Stimulated activated naive CD8-positive, alpha-beta T cell treated with anti-CD3 and anti-CD28 coated beads, Interleukin-15, Interleukin-2, amounts not matched to agents 100 U/mL and 50 U/mL, for 24 hours (primary cell): ENCODE measurements around the gene MTMR11.

Experiments used
- ATAC-seq: fragments of 150-1000 bp; cut with Tn5 transposase; one replicate; pipeline ENCODE4 v1.10.0; 2021
- DNase-seq: peaks from one replicate; pipeline ENCODE4 v3.0.0; 2021

MTMR11 gene

DNA sequence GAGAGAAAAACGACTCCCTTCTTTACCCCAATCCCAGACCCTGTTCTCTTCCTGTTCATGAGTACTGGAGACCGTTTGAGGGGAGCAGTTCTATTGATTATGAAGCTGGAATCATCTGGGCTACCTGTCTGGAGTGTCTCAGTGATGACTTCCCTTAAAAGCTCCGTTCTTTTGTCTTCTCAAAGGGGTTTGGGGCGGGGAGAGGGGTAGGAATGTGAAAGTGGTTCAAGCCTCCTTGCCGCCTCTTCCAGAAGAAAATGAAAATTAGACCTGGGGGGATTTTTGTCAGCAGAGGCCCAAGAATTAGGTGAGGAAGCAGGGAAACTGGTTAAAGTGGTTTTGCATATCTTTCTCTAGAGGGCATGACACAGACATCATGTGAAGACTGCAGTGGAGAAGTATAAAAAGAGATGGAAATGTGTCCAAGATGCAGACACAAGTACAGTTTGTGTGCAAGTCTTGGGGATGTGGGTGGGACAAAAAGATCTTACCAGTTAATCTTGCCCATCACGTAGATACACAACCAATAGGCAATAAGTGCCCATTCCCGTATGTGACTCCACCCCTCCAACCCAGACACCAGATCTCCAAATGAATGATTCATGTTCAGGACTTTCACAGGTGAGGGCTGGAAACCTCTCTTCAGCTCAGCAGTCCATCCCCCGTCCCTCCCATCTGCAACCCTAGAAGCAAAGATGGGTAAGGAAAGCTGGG, 470 bp upstream of the MTMR11 start:
- DNase-seq (no peak), ATAC-seq (no peak)

DNA sequence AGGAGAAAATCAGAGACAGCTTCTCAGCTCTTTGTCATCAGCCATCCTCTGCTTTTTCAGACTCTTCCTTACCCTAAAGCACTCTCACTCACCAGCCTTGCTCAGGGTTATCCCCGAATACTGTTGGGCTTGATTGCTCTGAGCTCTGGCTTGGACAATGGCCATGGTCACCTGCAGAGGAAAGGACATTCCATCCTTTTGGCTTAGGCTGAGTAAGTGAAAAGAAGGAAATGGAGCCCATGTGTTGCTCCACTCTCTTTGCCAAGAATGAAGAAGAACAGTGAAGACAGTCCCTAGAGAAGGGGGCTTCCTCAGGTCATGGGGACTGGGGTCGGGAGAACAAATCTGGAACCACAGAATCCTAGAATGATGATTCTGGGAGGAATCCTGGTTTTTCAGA, 2.3 kb downstream of the MTMR11 start:
- ATAC-seq (no peak), DNase-seq (no peak)

DNA sequence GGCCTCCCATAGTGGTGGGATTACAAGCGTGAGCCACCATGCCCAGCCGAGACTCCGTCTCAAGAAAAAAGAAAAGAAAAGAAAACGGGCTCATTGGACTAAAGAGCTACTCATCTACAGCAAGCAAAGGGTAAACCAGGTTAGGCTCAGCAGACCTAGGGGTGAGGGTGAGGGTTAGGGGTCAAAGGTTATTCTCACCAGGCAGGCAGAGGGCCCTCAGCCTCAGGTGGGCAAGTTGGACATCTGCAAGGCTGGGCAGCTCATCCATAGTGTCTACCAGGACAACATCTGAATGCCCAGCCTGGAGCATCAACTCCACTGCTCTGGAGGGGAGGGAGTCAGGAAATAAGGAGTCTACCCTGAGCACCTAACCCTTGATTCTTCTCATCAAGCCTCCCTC, 3.5 kb downstream of the MTMR11 start:
- no peak for ATAC-seq
- DNase-seq = no peak

DNA sequence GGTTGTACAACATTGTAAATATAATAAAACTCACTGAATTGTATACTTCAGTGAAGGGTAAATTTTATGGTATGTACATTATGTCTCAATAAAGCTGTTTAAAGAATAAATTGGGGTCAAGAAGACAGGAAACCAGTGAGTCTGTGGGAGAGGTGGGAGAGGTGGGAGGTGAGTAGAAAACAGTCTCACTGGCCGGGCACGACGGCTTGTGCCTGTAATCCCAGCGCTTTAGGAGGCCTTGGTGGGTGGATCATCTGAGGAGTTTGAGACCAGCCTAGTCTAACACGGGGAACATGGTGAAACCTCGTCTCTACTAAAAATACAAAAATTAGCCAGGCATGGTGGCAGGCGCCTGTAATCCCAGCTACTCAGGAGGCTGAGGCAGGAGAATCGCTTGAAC, 4.2 kb downstream of the MTMR11 start:
- ATAC-seq = no peak
- DNase-seq = no peak

DNA sequence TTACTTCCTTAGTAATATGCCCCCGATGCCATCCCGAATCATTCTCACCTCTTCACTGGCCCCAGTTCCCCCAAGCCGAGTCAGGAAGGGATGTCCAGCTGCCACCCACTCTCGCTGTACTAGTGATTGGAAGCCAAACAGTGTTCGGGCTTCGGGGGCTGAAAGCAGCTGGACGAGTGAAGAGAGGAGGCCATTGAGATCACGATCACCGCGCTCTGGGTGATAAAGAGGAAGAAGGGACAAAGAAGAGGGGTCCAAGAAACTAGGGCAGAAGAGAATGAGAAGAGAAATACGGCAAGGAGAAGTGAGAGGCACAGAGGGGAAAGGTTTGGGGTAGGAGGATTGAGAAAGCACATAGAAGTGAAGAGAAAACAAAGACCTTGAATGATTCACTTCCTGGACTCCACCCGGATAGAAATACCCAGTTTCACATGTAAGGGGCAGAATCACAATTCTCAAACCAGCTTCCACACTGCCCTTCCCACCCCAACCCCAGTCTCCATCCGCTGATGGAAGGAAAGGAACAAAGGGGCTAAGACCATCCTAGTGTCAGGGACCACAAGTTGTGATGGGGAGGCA, 5.4 kb downstream of the MTMR11 start:
- ATAC-seq (no peak), DNase-seq (no peak)

DNA sequence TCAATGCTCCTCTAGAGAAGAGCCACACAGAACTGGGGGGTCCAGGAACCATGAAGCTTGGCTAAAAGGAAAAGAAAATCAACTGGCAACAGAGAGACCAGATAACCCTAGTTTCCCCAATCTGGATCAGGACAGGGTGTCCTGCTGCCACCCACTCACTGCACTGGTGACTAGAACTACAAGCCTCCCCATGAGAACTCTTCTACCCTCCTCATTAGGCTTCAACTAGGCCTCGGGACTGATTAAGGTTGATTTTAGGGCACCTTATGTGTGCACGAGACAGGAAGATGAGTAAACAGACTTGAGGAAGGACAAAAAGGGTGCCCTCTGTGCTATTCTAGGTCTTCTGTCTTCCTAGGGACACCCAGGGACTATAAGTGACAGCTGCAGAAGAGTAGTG, 6.8 kb downstream of the MTMR11 start:
- DNase-seq (no peak), ATAC-seq (no peak)

DNA sequence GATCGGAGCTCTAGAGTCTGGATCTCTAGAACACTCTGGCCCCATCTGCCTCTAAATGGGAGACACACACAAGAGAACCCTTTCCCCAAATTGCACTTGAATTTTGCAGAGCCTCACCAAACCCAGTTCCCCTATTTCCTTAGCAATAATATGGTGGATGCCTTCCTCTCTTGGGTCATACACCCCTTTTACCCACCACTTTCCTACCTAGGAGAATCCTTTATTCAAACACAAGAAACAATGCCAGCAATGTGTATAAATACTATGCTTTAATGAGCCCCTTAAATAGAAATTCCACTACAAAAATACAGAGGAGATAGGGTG, 8.3 kb downstream of the MTMR11 start:
- no peak for DNase-seq
- no peak for ATAC-seq

DNA sequence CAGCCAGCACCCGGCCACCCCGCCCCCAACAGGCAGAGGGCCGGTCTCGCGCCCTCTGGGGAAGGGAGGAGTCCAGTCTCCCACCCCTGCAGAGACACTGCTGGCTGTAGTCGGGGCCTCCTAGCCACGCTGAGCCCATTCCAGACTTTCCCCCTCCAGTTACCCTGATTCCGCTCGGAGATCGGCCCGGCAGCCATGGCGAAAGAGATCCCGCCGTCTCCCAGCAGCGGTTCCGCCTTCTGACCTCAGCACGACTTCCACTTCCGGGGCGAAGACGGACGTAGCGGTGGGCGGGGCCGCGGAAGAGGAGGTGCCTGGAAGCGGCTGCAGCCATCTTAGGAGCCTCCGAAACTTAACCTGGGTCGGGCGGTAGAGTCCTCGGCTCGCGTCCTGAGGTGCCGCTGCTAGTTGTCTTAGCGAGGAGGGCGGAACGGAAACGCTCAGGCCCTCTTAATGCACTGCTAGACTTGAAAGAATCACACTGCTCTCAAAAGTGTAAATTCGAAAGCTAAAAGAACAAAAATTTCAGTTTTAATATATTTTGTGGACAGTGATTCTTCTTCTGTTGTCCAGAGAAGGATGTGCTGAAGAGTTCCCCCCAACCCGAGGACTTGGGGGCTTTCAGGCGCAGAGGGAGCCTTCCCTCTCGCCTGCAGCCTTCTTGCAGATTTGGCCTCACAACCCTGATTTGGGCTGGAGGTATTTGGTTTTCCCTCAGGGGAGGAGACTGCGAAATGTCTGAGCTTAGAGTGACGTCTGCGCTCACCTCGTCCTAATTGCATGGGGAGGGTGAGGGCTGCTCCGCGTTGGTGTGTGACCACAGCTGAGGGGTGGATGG, 8.9 kb downstream of the MTMR11 start, which contains the start of gene SF3B4:
TSS of gene SF3B4 (minus strand) at position 241 of the 838 bp plus-strand sequence. CDS start at position 197, 44 bp downstream.
- ATAC-seq = peak; percentile 95

DNA sequence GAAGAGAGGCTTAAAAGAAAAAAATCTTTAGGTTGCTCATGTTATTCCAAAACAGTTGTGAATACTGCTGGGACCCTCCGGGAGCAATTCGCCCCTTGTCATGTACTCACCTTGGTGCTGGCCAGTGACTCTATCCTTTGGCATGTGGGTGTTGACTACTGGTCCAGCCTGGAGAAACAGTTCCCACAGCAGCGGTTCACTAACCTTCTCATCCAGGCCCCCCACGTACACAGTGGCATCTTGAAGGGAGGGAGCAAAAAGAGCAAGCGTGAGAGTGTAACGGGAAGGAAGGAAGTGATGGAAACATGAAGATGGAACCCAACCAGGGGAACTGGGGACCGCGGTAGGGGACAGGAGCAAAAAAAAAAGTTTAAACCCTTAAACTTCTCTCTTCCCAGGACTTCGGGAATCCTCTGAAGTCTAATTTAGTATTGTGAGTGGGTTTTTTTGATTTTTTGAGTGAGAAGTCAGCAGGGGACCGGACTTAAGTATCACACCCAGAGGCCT, 9.6 kb downstream of the MTMR11 start:
- ATAC-seq = no peak
- no peak for DNase-seq

More for the DNA sequence above, 8.9 kb downstream of the MTMR11 start, which contains the start of gene SF3B4:
- peak; percentile 96 for DNase-seq

DNA sequence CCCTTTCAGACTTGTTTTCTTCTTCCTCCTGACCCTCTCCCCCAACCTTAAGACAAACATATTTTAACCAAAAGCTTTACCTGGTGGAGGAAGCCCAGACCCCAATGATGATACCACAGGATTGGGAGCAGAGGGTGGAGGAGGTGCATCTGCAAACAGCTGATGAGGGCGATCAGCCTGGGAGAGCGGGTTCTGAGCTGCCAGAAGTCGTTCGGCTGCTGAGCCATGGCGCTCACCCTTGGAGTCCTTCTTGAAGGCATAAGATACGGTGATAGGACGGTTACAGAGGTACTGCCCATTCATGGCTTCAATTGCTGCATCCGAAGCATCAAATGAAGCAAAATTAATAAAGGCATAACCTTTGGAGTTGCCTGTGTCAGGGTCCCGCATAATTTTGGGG, 10.4 kb downstream of the MTMR11 start:
- DNase-seq (no peak), ATAC-seq (no peak)

DNA sequence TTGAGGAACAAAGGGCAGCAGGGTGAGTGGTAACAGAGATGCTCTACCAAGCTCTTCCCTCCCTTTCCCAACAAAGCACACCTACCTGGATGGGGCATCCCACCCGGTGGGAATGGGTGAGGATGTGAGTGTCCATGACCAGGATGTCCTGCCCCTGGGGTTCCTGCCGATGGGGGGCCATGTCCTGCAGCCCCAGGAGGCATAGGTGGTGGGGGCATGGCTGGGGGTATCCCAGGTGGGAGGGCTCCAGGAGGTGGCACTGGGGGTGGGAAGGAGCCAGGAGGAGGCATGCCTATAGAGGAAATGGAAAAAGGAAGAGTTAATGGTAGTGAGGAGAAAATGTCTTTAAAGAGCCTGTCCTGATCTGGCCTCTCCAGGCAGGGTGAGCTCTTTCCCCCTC, 10.9 kb downstream of the MTMR11 start:
- DNase-seq (no peak), ATAC-seq (no peak)

DNA sequence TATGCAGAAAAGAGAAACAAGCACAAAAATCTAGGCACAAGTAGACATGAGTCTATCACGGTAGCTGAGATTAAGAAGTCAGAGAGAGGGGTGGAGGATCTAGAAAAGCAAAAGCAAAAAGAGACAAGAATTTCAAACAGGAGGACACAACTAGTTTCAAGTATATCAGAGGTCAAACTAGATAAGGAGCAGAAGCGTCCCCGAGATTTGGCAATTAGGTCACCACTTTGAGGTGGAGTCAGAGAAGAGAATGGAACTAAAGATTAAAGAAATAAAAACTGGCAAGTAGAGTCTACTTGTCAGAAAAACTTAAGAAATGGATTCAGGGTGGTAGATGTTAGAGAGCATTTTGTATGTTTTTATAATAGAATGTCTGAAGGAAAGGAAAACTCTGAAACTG, 11.3 kb downstream of the MTMR11 start:
- no peak for ATAC-seq

DNA sequence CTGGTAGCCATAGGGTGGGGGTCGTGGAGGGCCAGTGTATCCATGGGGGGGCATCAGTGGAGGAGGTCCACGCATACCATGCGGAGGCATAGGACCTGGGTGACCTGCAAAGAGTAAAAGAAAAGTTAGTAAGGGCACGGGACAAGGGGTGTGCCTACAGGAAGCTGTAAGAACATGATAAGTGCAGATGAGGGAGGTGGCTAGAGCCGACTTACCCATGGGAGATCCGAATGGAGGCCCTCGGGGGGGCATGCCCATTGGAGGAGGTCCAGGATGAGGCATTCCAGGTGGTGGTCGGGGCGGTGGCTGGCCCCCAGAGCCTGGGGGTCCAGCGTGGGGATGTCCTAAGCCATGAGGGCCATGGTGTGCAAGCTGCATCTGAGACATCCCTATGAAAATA, 13.1 kb downstream of the MTMR11 start:
- ATAC-seq (no peak), DNase-seq (no peak)

More for the DNA sequence above, 11.3 kb downstream of the MTMR11 start:
- no peak for DNase-seq

DNA sequence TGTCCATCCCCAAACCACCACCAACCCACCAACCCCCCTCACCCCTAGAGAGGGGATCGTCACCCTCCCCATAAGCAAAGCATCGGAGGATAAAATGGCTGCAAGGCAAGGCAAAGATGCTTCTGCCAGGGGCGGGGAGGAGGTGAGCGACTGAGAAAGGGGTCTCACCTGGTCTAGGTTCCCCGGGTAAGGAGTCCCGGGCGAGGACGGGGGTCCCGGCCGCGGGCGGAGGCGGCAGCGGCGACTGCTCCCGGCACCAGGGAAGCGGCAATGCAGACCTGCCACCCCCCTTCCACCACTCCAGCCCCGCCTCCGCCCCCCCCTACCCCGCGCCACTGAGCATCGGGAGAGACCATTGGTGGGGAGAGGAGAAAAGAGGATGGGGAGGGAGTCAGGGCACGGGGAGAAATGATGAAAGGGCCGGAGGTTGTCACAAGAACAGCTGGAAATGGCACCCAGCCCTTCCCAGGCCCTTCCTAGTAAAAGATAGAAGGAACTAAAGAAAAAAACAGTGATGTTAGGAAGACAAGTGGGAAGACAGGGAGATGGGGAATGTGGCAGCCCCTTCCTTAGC, 19.0 kb downstream of the MTMR11 start, which contains the start of gene SV2A:
TSS of gene SV2A (minus strand) at position 274 of the 574 bp plus-strand sequence. CDS start 4,004 bp downstream, outside the sequence.
- ATAC-seq = peak; percentile 47
- peak; percentile 56 for DNase-seq

DNA sequence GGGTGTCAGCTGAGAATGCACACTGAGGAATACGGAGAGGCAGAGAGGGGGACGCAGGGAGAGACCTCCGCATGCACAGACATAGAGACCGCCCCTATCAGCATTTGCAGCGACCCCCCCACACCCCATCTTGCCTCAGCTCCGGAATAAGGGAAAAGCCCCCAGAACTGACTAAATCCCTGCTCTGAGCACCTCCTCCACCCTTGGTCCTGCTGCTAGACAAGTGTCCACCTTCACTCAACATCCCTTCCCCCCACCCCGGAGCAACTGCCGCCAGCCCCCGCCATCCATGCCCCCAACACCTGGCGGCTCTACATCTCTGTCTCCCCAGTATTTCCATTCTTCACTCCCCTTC, 19.8 kb downstream of the MTMR11 start:
- DNase-seq = no peak
- ATAC-seq = no peak

DNA sequence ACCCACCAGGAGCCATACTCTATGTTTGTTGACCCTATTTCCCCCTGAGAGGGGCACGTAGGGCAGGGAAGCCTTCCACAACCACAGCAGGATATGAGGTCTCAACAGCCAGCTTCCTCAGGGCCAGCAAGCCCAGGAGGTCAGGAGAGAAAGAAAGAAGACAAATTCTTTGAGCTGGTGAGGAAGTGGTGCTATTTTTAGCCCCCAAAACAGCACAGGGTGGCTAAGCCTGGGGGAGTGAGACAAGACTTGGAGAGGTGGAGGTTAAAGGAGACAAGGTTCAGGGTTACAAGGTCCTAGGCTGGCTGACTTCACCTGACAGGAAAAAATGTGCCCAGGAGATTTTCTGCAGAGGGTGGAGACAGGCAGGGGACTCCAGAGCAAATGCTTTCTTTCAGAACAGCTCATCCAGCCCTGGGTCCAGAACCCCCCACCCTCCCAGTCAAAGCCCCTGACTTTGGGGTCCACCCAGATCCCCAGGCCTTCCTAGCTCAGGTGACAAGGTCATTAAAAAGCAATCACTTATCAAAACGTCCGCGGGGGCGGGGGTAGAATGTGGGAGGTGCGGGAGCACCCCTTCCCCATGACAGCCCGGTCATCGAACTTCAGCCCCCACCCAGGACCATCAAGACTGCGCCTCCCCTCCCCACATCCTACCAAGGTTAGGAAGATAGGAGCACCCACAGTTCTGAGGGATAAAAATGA, 20.3 kb downstream of the MTMR11 start:
- DNase-seq (no peak), ATAC-seq (no peak)

DNA sequence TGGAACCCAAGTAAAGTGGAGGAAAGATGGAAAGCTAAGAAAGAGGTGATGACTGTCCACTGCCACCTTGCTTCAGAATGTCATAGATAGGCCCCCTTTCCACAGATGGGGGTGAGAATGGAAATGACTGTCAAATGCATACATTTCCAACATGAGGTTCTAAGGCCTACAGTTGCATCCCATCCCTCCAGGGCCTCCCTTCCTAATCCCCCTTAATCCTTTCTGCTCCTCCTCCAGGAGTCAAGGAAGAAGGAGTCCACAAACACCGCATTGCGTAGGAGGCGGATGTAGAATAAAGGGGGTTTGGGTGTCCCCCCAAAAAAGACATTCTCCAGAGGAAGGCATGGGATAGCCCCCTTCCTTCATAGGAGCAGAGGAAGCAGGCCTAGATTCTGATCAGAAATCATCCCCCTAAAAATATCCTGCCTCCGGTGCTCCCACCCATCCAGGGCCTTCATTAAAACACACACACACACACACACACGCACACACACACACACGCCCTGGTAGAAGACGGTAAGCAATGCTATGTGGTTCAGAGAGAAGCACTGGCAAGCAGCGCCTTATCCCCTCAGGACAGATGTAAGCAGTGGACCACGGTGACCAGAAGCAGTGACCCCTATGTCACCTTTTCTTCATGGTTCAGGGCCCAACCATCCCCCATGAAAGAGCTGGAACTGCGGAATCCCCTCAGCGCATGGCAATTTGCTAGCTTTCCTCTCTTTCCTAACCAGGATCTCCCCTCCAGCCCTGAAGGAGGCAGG, 21.1 kb downstream of the MTMR11 start:
- ATAC-seq = no peak
- DNase-seq = no peak

DNA sequence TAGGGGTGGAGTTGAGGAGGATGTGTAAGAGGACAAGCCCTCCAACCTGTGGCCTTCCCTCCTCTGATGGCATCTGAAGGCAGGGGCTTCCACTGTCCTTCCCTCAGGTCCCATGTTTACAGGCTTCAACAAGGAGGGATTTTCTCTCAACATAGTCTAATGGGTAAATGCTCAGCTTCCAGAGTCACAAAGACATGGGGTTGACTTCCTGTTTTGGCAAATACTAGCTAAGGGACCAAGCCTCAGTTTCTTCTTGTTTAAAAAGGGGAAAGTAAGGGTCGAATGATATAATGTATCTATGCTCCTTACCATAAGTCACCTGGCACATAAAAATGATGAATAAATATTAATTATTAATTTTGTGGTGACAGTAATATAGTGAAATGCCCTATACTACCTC, 22.1 kb downstream of the MTMR11 start:
- ATAC-seq (no peak), DNase-seq (no peak)

DNA sequence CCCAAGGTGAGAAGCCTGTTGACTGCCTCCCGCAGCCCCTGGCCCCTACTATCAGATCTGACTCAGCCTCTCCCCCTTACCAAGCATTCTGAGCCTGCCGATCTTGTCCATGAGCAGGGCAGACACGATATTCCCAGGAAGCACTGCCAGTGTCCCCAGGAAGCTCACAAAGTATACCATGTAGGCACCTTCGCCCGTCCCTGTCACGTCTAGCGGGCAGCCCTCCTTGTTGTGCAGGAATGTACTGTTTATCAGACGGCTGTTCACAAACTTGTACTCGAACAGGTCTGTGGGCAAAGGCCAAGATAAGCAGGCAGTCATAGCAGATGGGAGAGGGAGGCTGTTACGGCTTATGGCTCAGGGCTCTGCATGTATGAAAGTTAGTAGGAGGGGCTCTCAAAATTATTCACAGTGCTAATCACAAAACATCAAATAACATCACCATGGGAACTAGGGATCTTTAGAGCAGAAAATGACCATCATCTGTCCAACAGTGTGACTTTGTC, 30.1 kb downstream of the MTMR11 start:
- ATAC-seq (no peak), DNase-seq (no peak)

DNA sequence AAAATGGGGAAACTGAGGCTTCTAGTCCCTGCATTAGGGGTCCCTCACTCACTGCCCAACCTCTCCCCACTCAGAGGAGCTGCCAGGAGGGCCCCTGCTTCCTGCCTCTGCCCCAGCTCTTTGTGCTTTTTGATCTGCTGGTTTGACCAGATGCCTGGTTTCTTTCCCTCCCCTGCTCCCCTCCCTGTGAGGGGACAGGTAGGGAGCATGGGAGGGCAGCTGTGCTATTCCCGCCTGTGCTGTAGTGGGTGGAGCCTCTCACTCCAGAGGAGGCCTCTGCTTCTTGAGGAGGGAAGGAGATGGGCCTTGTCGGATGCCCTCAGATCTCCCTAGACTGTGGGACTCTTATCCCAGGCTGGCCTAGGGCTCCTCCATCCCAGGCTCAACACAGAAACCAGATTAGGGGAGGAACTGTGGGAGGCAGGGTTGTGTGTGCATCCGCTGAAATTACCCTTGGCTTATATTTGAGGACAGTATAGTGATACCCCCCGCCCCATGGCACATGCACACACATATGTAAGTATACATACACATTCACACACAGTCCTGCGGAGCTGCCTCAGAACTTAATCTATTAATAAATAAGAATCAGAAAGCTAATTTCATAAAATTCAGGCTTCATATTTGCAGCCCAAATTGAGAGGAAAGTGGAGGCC, 32.7 kb downstream of the MTMR11 start:
- no peak for ATAC-seq
- DNase-seq = no peak
